GM19240 (cell line): ENCODE data around the gene WDR64.
"Not testable (repeated sequence)": the region's sequence is repeated elsewhere in the genome, so short reads cannot be mapped to it uniquely, and the experiment has no call there.

ENCODE experiments used
- DNase-seq: peaks from one replicate; pipeline ENCODE4 v3.0.0; 2011; ENCODE audit warnings: low spot score; ENCODE audit not compliant: insufficient read length

Gene WDR64

DNA sequence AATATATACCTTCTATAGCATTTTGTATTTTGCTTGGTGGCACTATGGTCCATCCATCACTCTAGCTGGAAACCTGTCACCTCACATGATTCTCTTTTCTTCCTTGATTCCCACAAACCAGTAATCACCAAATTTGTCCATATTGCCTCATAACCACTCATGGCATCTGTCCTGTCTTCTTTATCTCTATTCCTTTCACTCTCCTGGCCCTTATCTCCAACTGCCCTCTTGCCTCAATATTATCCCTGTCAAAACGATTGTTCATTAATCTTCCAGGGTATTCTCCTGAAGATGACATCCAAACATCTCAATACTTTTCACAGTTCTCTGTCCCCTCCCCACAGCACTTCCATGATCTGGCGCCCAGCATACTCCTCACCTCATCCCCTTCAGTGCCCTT, 46.1 kb downstream of the WDR64 start:
- DNase-seq: no peak

DNA sequence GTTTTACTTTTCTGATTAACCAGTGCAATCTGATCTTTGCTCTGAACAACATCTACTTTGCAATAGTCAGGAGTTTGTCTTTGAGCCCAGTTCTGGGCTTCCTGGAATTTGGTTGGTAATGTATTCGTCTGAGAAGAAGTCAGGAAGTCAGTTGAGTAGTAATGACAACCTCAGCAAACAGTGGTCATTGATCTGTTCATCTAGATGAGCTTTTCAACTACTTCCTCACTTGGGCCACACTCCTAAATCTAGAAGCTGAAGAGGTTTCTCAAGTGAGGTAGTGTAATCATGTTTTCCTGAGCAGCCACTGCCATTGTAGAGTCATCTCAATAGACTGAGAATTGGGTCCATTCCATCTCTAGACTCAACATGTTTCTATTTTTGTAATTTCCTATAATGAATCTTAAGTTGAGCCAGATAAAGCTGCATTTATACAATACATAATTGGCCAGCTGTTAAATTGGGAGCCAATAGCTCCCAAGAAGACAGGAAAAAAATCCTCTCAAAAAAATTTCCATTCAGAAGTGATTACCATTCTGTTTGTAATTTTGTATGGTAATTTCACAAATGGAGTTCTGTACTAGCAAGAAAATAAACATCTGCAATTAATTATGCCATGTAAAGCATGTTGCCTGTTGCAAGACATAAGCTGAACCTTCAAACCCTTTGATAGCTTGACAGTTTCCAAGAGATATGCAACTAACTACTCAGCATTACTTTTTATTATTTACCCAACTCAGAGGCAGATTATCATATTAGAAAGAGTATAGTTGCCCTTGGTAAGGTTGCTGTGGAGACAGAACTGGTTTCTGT, 49.6 kb downstream of the WDR64 start:
- DNase-seq: no peak

DNA sequence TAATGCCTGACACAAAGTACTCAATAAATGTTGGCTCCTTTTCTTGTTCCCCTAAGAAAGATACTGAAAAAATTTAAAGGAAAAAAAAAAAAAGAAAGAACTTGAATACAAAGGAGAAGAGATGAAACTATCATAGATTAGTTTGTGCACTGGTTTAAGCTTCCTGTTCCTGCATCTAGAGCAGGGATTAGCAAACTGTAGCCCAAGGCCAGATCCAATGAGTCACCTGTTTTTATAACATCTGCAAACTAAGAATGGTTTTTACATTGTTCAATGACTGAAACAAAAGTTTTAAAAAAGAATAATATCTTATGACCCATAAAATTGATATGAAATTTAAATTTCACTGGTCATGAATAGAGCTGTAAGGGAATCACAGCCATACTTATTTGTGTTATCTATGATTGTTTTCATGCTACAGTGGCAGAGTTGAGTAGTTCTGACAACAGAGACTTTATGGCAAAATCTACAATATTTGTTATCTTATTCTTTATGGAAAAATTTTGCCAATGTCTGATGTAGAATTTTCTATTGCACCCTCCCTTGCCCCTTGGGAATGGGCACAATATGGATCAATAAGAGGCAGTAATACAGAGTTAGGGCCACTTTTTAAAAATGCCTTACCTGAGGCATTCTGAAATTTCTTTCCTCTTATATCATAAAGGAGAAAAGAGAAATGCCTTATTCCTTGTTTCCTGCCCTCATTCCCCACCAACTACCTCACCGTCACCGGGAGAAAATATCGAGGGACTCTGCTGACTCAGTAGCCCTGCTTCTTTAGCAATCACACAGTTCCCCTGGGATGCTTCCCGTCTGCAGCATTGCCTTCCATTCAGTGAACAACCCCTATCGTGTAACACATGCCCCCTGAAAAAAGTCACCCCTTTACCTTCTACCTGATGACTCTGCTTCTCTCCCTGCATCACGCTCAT, 50.6 kb downstream of the WDR64 start:
- DNase-seq: no peak

DNA sequence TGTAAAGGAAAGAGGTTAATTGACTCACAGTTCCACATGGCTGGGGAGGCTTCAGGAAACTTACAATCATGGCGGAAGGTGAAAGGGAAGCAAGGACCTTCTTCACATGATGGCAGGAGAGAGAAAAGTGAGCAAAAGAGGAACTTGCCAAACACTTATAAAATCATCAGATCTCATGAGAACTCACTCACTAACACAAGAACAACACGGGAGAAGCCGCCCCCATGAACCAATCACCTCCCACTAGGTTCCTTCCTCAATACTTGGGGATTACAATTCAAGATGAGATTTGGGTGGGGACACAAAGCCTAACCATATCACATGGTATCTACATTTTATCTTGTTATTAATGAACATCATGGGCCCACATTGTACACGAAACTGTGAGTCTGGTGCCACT, 51.7 kb downstream of the WDR64 start:
- not testable (repeated sequence) for DNase-seq

DNA sequence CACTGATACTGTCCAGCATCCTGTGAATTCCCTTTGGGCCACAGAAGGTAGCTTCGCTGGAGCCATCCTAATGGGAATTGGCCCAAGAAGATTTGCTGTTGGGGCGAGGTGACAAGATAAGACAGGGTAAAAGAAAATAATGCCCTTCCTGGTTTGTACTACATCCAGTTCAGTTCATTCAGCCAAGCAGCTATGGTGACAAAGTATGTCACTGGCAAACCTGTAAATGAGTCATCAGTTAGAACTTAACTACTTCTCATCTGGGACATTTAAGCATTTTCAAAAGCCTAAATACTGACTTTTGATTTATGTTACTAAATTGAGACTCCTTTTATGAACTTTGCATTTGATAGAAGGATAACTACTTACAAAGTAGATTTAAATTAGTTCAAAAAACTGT, 54.2 kb downstream of the WDR64 start:
- DNase-seq: no peak

DNA sequence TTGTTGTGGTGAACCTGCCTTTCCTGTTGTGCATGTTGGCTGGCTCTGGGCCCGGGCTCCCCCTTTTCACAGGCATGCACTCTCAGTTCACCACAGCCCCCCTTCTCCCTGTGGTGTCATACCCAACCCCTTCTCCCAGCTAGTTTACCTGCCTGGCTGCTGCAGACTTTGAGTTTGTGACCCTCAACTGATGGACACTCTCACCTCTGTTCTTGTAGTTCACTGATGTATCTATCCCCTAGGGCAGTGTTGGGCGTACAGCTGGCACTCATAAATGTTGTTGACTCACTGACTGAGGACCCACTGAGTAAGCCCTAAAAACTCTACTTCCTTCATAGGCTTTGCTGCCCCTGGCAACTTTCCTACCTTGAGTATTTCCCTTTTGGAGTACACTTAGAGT, 54.9 kb downstream of the WDR64 start:
- DNase-seq: no peak

DNA sequence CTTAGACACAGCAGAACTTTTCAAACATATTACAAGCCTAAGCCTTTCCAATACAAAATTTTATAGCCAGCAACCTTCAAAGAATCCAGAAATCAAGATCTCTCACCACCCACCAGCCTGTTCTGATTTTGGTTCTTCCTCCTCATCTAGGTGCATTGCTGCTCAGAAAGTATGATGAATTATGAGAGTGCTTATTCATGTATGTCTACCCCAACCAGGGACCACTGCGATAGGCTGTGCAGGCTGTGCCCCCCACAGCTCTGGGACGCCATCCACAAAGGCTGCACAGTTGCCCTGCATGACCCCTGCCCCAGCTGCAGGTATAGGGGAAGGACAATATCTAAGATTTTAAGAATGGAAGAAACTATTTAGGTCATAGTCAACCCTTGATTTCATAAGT, 55.4 kb downstream of the WDR64 start:
- no peak for DNase-seq

DNA sequence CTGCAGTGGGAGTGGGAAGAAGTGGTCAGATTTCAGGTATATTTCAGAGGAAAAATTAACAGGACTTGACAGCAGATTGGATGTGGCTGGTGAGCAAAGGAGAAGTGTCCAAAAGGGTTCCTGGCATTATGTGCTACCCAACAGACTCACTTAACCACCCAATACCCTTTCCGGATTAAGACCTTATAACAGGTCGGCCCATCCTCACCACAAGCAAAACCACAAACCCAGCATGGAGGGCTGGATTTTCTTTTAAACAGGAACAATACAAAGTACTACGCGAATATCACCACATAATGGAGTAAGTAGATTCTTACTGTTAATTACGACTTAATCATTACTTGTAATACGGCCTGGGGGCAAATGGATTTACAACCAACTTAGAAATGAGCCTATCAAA, 59.2 kb downstream of the WDR64 start:
- no peak for DNase-seq

DNA sequence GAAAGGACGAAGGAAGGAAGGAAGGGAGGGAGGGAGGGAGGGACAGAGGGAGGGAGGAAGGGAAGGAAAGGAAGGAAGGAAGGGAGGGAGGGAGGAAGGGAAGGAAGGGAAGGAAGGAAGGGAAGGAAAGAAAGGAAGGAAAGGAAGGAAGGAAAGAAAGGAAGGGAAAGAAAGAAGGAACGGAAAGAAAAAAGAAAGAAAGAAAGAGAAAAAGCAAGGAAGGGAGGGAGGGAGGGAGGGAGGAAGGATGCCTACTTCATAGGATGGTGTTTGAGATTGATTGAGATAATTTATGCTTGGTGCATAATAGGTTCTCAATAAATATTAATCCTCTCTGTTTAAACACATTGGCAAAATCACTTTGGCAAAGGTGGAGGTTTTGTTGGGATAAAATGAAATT, 61.2 kb downstream of the WDR64 start:
- no peak for DNase-seq

DNA sequence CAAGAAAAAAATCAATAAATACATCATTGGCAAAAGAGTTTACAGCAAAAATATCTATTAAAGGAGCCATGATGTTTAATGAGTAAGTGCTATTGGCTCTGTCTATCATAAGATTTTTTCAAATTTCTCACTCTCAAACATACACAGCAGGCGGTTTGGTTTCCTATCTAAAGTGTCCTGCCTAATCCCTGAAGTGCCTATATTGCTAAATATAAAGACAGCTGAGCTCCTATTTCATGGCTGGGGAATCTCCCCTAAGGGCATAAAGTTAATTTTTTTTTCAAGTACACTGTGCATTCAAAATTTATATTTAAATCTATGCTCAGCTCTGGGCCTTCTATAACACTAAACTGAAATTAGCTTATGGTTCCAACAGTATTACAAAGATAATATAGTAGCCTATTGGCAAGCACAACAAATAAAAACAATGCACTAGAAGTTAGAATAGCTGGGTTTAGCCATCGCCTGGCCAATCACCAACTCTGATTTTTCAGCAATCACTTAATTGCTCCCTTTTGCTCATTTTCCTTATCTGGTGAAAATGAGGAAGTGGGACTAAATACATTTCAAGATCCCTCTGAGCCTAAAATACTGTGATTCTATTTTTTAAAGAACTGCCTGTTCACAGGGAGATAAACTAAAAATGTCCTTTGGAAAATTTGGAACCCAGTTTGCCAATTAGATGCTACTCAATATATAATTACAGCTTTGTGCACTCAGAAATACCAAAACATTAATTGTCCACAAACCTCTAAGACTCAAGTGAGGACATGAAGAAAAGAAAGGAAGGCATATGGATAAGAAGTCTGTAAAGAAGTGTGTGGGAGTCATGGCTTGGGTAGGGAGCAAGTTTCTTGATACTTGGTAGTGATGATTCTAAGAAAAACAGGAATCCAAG, 62.5 kb downstream of the WDR64 start:
- DNase-seq: no peak

DNA sequence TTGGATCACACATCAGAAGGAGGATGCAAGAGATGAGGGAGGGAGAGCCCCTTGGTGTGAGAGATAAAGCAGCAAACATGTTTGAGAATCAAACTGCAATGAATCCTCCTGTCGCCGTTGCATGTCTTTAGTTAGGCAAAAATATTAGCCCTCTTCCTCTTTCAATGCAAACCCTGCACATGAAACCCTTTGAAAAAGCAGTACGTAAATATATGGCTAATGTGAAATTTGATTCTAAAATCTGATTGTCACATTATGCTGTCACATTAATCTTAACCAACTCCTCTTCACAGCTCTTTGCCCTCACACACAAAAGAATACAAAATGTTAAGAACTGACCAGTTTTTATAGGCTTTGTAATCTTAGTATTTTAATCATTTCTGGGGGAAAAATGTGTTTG, 63.4 kb downstream of the WDR64 start:
- DNase-seq: no peak

DNA sequence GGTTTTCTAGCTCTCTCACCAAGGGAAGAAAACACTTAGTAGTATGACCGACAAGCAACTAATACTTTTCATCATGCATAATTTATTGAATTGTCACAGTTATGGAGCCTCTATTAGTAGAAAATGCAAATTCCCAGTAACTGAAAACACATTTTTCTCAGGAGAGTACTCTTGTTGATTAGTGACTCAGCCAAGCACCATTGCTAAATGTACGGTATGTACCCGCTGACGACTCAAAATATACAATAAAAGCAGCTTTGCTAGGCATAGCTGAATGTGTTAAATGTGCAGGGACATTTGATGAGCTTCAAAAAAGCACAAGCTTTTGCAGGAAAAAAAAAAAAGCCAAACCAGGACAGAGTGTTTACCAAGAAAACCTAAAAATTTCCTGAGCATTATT, 63.9 kb downstream of the WDR64 start:
- DNase-seq: no peak

DNA sequence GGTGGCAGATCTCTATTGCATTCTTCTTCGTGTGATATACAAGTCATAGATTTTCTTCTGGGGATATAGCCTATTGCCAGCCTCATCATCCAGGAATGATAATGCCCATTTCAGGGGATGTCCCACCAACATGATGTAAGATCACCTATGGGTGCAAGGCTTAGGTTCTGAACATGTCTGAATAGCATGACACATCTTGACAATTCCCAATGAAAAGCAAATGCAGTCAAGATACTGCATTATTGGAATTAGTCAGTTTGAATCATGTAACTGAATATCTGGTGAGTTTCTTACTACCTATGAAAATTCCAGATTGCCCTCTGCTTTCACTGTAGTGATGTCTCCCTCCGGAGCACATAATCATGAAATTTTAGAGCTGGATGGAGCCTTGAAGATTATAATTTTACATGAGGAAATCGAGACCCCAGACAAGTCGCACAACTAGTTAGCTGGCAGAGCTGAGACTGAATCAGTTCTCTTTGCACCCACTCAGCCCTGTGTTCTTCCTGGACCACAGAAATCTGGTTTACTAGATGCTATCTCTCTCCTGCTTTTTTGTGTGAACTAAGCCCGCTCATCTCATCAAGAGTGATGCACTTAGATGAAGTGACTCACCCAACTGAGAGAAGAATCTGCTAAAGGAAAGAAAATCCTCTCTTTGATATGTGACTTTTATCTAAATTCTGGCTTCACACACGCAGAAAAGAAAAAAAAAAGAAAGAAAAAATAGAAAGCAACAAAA, 65.0 kb downstream of the WDR64 start:
- DNase-seq: no peak

DNA sequence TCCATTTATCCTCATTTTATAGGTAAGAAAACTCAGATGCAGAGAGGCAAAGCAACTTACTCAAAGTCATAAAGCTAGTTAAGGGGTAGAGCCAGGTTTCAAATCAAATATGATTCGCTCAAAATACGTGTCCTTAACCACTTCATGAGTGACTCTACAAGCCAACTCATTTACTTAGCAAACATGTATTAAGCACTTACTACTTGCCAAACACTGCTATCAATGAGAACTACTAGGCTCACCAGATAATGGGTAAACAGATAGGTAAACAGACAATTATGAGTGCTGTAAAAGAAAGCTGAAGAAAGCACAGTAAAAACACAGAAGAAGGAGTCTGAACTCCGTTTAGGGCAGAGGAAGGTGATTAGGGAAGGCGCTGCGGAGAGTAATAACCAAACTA, 65.9 kb downstream of the WDR64 start:
- DNase-seq: no peak

DNA sequence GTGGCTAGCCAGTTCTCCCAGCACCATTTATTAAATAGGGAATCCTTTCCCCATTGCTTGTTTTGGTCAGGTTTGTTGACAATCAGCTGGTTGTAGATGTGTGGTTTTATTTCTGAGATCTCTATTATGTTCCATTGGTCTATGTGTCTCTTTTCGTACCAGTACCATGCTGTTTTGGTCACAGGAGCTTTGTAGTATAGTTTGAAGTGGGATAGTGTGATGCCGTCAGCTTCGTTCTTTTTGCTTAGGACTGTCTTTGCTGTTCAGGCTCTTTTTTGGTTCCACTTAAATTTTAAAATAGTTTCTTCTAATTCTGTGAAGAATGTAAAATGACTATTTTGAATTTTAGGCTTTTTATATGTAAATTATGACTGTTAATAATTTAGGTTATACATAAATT, 68.9 kb downstream of the WDR64 start:
- no peak for DNase-seq

DNA sequence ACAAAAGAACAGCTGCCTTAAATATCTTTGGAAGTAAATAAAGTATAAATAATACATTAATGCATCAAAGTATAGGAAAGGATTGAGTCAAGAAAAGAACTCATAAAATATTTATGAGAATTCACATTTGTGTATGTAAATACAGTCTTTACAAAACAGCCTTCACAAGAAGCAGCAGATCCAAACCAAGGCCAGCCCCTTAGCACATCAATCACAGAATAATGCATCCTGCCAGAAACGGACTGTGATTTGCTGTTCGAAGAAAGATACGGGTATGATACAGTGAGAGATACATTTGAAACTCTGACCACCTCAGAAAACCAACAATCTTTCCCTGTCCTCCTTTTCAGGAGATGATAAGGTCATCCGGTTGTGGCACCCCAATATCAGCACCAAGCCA, 70.9 kb downstream of the WDR64 start:
- DNase-seq: no peak

DNA sequence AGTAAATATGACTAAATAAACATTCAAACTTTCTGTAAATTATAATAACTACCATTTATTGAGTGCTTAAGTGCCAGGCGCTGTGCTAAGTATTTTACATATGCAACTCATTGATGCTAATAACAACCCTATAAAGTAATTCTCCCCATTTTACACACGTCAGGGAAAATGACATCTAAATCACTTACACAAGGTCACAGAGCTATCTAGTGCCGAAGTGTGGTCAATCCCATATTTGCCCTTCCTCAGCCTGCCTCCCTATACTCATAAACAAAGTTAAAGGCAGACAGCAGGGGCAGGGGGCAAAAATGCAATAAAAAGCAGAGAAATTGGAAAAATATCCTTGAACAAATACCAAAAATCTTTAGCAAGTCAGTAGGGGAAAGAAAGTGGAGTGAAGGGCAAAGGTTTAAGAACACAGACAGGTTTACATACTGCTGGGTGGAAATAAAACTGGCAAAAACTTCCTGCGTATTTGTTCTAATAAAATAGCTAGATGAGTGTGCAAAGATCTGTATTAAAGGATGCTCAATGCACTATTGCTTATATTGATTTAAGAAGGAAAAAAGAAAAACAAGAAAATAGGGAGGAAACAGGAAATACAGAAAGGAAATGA, 72.8 kb downstream of the WDR64 start:
- no peak for DNase-seq

DNA sequence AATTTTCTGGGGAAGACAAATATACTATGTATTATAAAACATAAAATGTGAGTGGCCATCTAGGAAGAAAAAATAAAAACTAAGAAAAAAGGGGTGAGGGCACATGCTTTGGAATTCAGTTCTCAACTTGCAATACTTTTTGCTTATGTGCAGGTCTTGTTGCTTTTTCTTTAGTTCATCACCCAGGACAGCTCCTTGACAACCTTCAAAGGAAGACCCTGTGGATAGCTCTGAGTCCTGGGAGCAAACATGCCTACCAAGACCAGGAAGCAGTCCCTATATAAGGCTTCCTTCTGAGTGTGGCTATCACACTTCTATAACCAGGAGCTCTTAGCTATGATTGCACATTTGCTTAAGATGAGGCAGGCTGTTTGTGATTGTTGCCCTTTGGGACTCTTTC, 78.0 kb downstream of the WDR64 start:
- no peak for DNase-seq

DNA sequence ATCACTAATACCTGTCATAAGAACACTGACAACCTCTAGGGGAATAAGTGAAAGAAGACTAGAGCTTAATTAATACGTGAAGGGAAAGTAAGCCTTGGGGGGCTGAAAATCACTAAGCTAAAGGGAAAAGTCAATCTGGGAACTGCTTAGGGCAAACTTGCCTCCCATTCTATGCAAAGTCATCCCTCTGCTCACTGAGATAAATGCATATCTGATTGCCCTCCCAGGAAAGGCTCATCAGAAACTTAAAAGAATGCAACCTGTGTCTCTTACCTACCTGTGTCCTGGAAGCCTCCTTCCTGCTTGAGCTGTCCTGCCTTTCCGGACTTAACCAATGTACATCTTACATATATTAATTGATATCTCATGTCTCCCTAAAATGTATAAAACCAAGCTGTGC, 81.8 kb downstream of the WDR64 start:
- no peak for DNase-seq

DNA sequence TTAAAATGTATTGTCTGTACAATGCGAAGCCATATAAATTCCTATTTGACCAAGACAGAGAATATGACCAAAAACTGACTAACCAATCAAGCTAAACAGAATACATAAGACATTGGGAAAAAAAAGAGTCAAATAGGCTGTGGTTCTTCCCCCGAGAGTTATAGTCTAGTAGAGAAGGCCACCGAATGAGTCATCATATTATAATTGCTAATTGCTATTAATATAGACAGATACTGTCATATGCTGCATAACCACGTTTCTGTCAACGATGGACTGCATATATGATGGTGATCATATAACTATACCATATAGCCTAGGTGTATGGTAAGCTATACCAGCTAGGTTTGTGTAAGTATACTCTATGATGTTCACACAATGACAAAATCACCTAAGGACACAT, 82.5 kb downstream of the WDR64 start:
- no peak for DNase-seq
